GM12801 (cell line): ENCODE measurements around the gene MAGEA6.
"Not testable (repeated sequence)": the region's sequence is repeated elsewhere in the genome, so short reads cannot be mapped to it uniquely, and the experiment has no call there.

Experiments
- CTCF ChIP-seq: IDR thresholded peaks from one replicate; pipeline ENCODE4 v1.5.1; 2011; ENCODE audit warnings: control low read depth; ENCODE audit not compliant: insufficient read length; ENCODE audit errors: extremely low read depth

Gene MAGEA6

GRCh38 chrX:152806035-152806434 is 36.5 kb upstream of the MAGEA6 start:
- TF ChIP-seq CTCF: no peak

- no peak for TF ChIP-seq CTCF
Observed at GRCh38 chrX:152798945-152799344, 29.5 kb upstream of the MAGEA6 start.

GRCh38 chrX:152758918-152759317 is 10.6 kb downstream of the MAGEA6 start, which contains the start of gene CSAG3:
TSS of gene CSAG3 (plus strand) at chrX:152759218.
- not testable (repeated sequence) for TF ChIP-seq CTCF

GRCh38 chrX:152753686-152754650 is 15.5 kb downstream of the MAGEA6 start, which contains the start of gene MAGEA2:
TSS of gene MAGEA2 (minus strand) at chrX:152753842. CDS start at chrX:152751363, 2,479 bp downstream.
- TF ChIP-seq CTCF: not testable (repeated sequence)

- no peak for TF ChIP-seq CTCF
Observed at GRCh38 chrX:152738560-152738959, 30.9 kb downstream of the MAGEA6 start.

- TF ChIP-seq CTCF: no peak
Observed at GRCh38 chrX:152735860-152736511, 33.5 kb downstream of the MAGEA6 start.

GRCh38 chrX:152735101-152735500 is 34.4 kb downstream of the MAGEA6 start:
- TF ChIP-seq CTCF: no peak
